ENCODE data around the gene HPX.

DNA sequence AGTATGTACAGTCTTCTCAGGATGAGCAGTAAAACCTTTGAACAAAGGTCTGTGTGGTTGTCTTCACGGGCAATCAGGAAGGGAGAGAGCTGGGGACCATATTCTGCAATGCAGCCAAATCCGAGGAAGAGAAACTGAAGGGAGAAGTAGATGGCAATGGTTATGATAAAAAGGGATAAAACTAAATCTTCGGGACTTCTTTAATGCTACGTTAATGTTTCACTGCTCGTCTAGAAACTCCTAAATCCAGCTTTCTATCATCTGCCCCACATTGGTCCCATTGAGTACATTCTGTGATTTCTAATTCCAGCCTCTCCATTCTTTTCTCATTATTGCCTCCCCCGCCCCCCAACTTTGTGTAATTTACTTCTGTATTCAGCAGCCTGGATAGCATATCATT, 42.2 kb upstream of the HPX start:
- TF ChIP-seq POLR2AphosphoS5 (IDR thresholded peaks at IDR 0.05; ENCODE audit: borderline replicate concordance, low read depth, low read length) (no peak), EZH2 (IDR thresholded peaks at IDR 0.05) (no peak), FOXP2 (optimal IDR thresholded peaks at IDR 0.05; ENCODE audit: control extremely low read depth, extremely low read length, insufficient read depth) (no peak)

Data from SK-N-MC (cell line).